Activated T-helper 1 cell treated with anti-CD3 and anti-CD28 coated beads, Interleukin-2, amount 50 U/mL, for 16 hours (primary cell): ENCODE results near the gene PDX1.

Experiments used
- DNase-seq, 2 donors: peaks; one replicate each; pipeline ENCODE4 v3.0.0-alpha.2; 2020; ENCODE audit warnings: low read depth in 1 of 2, low spot score in 1 of 2

PDX1 gene

DNA sequence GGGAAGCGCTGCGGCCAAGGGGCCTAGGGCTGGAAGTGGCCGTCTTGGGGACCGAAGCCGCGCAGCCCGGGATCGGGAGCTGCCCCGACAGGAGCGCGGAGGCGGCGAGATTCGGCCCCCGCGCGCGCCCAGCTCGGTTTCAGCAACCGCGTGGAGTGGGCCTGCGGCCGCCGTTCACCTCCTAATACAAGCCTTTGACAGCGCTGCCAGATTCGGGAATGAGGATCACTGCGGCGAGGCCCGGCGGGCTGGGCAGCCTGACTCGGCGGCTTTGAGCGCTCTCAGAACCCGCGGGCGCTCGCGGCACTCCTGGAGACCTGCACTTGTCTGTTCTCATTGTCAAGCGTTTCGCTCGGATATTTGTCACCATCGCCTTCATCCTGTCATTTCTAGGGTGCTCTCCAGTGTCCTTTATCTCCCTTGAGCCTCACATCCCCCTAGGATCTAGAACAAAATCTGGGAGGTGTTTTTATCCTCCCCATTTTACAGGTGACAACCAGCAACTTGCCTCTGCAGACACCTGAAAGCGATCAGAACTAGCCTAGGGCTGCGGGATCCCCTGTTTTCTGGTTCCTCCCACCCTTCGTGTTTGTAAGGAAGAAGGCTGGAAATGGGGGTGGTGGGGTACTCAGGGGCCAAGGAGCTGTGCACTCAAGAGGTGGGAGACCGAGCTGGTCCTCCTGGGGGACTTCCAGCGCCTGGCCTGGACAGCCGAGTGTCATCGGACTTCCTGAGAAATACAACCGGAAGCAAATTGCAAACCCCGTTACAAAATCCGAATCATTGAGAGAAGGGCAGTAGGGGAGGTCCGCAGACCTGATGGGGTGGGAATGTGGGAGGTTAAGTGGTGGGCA is 50.8 kb downstream of the PDX1 start:
- DNase-seq = no peak

DNA sequence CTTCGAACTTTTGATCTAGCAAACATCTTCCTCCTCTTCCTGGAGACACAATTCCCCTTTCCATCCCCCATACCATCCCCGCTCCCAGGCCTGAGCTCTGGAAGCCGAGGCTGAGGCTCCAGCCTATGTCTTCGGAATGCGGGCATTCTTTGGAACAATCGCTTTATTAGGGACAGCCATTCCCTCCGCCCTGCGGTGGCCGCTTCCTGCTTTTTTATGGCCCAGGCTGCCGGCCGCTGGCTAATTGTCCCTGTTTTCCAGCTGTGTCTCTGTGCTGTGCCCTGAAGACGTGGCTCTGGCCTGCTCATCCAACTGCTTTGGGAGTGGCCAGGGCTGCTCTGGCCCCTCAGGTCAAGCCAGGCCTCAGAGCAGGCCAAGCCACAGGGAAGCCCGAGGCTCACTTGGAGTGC is 51.4 kb downstream of the PDX1 start:
- no peak for DNase-seq

DNA sequence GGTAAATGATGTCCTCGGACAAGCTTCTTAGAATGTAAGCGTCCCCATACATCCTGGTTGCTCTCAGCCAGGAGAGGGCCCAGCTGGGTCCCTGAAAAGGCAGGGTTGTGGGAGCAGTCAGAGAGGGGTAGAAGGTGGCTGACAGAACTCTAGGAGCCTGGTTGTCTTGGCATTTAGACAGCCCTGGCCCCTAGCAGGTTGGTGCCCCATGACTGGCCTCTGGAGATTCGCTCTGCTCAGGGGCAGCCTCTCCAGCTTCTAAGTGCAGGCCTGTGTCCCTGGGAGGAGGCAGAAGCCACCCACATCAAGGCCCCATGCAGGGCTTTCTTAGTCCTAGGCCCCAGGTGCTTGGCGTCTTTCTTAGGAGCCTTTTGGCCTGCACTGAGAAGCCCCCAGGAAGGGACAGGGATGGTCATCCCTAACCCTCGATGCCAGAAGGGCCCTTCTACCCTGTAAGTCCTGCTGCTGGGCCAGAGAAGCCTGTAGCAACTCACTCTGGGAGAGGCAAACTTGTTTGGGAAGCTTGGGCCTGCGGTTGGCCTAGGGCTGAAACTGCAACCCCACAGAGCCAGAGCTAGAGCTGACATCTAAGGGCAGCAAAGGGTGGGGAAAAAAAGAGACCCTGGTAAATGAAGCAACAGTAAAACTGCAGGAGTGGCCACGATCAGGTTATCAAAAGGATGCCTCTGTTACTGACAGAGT is 52.1 kb downstream of the PDX1 start:
- DNase-seq = no peak

DNA sequence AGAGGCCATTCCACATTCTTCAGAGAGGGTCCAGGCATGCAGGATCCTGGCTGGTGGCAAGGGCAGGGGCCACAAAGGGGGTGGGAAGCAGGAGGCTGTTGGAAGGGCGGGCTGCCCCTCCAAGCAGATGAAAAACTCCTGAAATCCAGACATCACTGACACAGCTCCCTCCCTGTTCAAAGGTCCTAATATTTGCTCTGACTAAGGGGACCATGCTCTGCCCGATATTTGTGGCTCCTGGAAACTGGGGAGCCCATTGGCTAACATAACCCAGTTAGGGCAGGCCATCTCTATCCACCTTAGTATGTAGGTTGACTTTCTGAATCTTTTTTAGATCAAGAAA is 52.6 kb downstream of the PDX1 start:
- no peak for DNase-seq

DNA sequence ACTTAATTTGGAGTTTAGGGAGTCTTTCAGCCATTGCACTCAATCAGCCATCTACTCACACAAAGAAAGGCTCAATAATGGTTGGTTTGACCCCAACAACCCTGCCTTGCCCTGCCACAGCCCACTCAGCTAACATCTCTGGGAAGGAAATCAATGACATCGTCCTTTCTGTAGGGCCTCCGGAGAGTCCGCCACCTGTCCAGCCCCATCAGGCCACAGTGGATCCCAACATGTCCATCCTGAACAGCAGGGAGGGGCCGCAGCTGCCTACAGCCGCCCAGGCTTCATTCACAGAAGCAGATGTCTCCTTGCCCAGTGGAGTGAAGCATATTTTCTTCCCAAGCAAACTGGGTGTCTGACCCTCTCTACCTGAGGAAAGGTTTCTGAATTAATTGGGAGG is 53.5 kb downstream of the PDX1 start:
- DNase-seq = no peak

DNA sequence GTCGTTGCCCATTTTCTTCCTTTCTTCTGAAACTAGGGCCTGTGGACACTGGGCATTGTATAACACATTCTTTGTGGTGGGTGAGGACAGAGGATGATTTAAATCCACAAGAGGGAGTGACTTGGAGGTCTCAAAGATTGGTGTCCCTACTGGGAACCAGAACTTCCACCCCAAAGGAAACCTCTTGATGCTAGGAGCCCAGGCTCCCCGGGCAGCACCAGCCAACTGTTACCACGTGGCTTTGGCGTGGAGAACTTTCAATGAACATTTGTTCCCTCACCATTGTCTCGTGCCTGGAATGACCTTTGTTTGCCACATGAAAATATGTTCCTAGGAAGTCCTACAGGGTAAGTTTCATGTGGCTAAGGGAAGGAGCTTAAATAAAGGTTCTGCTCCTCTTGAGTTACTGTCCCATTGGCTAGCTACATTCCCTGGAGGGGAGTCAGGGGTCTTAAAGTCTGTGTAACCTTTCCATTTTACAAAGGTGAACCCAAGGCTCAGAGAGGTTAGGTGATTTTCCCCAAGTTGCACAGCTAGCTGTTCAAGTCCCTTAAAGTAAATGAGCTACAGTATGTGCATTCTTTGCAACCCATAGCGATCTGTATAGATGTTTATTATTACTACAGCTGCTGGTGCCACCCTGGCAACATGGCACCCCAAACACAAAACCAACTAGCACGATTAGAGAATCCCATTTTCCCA is 54.3 kb downstream of the PDX1 start:
- no peak for DNase-seq
